ENCODE data around the gene MCCC2. TPM values are rescaled to one million over a fixed set of nuclear protein-coding genes. Genes with fewer than 3 reads are reported as not detected.

Gene MCCC2
- total and polyA plus RNA-seq, 12 donors, result 53.6 to 149 (median 123) TPM

DNA sequence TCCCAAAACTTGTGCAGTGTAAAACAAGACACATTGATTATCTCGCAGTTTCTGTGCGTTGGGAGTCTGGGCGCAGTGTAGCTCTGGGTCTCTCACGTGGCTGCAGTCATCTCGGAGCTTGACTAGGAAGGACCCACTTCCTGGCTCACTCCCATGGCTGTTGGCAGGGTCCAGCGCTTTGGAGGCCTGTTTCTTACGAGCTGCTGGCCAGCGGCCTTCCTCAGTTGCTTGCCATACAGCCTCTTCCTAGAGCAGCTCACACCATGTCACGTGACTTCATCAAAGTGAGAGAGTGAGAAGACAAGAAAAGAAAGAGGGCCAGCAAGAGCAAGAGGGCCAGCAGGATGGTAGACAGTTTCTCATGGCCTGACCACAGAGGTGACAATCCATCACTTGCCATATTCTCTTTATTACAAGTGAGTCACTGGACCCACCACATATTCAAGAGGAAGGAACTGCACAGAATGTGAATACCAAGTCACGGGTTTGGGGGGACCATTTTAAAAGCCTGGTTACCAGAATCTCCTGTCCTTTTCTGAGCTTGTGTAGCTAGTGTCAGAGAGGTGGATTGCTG lies 36.2 kb downstream of the MCCC2 start:
- TF ChIP-seq, protein P1, sequence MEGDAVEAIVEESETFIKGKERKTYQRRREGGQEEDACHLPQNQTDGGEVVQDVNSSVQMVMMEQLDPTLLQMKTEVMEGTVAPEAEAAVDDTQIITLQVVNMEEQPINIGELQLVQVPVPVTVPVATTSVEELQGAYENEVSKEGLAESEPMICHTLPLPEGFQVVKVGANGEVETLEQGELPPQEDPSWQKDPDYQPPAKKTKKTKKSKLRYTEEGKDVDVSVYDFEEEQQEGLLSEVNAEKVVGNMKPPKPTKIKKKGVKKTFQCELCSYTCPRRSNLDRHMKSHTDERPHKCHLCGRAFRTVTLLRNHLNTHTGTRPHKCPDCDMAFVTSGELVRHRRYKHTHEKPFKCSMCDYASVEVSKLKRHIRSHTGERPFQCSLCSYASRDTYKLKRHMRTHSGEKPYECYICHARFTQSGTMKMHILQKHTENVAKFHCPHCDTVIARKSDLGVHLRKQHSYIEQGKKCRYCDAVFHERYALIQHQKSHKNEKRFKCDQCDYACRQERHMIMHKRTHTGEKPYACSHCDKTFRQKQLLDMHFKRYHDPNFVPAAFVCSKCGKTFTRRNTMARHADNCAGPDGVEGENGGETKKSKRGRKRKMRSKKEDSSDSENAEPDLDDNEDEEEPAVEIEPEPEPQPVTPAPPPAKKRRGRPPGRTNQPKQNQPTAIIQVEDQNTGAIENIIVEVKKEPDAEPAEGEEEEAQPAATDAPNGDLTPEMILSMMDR (IDR thresholded peaks at IDR 0.05), result no peak
- peaks cover 0 to 14% (median 0%) of the 10 kb centered on the region in 9 donors for H3K4me1 ChIP-seq
- 89 to 90% methylated on average over 10 of the region's 10 CpGs for WGBS, 2 donors
- DNase-seq (no peak), ATAC-seq (no peak)
- H3K9me3 ChIP-seq, result no peaks in the 10 kb centered on the region
- peaks cover 0 to 42% (median 0%) of the 10 kb centered on the region in 9 donors for H3K36me3 ChIP-seq
- intact Hi-C loops (cut with DNase I), result no loop called here
- H3K27me3 ChIP-seq, result no peaks in the 10 kb centered on the region
- H3K4me3 ChIP-seq, result no peak overlapping the region
- no peak overlapping the region for H3K27ac ChIP-seq

- DNase-seq, result peak in 1 of 2 donors; percentile 11
- H3K4me1 ChIP-seq, result peaks cover 0 to 25% (median 0%) of the 10 kb centered on the region in 9 donors
- H3K27me3 ChIP-seq, result no peaks in the 10 kb centered on the region
- WGBS, 2 donors, result 55 to 70% methylated on average over 6 of the region's 6 CpGs
- TF ChIP-seq, protein P1 (IDR thresholded peaks at IDR 0.05), result no peak
- no peak overlapping the region for H3K4me3 ChIP-seq
- H3K27ac ChIP-seq, result peak overlapping the region in 4 of 10 donors; percentile 3 to 73 (median 24)
- no peaks in the 10 kb centered on the region for H3K9me3 ChIP-seq
- intact Hi-C loops (cut with DNase I), result no loop called here
- peak in 5 of 8 donors; percentile 25 to 55 (median 53) for ATAC-seq
- H3K36me3 ChIP-seq, result peaks cover 0 to 49% (median under 1%) of the 10 kb centered on the region in 9 donors
These were observed 42.8 kb downstream of the MCCC2 start for GRCh38 chr5:71629950-71630349.

DNA sequence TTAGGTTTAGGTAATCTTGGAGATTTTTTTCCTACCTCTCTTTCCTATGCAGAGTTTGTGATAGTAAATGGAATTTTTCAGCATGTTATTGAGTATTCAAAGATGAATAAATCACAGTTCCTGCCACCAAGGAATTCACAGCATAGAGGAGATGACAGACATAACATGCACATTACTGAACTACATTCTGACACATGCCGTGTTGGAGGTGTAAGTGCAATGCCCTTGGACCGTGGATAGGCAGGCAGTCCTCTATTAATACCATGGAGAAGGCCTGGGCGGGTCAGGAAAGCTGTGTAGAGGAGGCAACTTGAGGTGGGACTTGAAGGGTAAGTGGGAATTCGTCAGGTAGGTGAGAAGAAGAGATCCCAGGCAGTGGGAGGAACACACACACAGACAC lies 43.9 kb downstream of the MCCC2 start:
- H3K4me1 ChIP-seq, result peaks cover 0 to 16% (median 0%) of the 10 kb centered on the region in 9 donors
- TF ChIP-seq, protein P1 (IDR thresholded peaks at IDR 0.05), result no peak
- 36 to 53% methylated on average over 4 of the region's 4 CpGs for WGBS, 2 donors
- peak; percentile 23 to 49 for DNase-seq
- H3K27me3 ChIP-seq, result no peaks in the 10 kb centered on the region
- H3K36me3 ChIP-seq, result peaks cover 0 to 61% (median 11%) of the 10 kb centered on the region in 9 donors
- intact Hi-C loops (cut with DNase I), result no loop called here
- peak overlapping the region in 6 of 10 donors; percentile 3 to 73 (median 37) for H3K27ac ChIP-seq
- ATAC-seq, result peak; percentile 86 to 98 (median 94)
- H3K9me3 ChIP-seq, result no peaks in the 10 kb centered on the region
- no peak overlapping the region for H3K4me3 ChIP-seq

GRCh38 chr5:71632168-71632567 lies 45.0 kb downstream of the MCCC2 start:
- intact Hi-C loops (cut with DNase I), result no loop called here
- no peak for DNase-seq
- no peak overlapping the region for H3K4me3 ChIP-seq
- no peak overlapping the region for H3K27ac ChIP-seq
- TF ChIP-seq, protein P1 (IDR thresholded peaks at IDR 0.05), result no peak
- ATAC-seq, result no peak
- WGBS, 2 donors, result 95 to 99% methylated on average over 3 of the region's 3 CpGs
- H3K27me3 ChIP-seq, result no peaks in the 10 kb centered on the region
- H3K36me3 ChIP-seq, result peaks cover 0 to 63% (median 20%) of the 10 kb centered on the region in 9 donors
- H3K9me3 ChIP-seq, result no peaks in the 10 kb centered on the region
- peaks cover 0 to 14% (median 0%) of the 10 kb centered on the region in 9 donors for H3K4me1 ChIP-seq

Measured in heart right ventricle (tissue), 16 donors.